ENCODE results near the gene EGFL7. TPM values are rescaled to one million over a fixed set of nuclear protein-coding genes. Genes with fewer than 3 reads are reported as not detected.

Gene EGFL7
- total and polyA plus RNA-seq, 2 of the 13 experiments (the other 11 are each of a cell fraction or from before 2014, with no cell fraction given): 0.20 to 5.1 TPM

DNA sequence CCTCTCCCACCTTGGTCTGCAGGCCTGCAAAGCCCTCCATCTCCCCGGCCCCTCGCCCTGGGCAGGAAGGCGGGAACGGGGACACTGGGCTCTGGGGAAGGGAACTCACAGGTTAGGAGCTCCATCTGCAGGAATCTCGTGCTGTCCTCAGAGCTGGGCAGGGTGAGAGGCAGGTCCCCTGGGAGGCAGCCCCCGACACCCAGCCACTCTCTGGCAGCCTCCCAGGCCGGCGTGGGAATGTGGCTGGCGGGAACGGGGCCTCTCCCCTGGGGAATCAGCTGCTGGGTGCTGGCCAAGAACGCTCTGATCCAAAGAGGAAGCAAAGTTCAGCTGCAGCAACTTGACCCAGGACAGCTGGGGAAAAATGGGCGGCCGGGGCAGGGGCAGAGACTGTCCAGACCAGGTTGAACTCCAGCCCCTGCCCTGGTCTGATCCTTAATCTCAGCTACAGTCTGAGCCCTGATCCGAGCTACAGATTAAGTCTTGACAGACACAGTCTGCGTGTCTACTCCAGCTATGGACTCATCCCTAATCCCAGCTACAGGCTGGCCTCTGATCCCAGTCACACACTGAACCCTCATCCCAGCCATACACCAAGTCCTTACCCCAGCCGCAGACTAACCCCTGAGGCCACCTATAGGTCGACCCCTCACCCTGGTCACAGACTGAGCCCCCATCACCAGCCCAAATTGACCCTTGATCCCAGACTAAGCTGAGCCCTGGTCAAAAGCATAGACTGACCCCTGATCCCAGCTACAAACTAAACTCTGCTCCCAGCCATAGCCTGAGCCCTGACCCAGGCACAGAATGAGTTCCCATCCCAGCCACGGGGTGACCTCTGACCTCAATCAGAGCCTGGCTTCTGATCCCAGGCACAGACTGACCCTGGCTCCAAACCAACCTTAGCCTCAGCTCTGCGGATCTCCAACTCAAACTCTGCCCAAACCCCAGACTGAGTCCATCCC, 37.3 kb upstream of the EGFL7 start (continued):
- TF ChIP-seq KAT7 (CRISPR knock-in tag; IDR thresholded peaks at IDR 0.05; ENCODE audit: borderline replicate concordance): no peak
- TF ChIP-seq NCOA2 (CRISPR knock-in tag; IDR thresholded peaks at IDR 0.05): peak; percentile 63
- no peak for TF ChIP-seq ZNF337 (CRISPR knock-in tag; IDR thresholded peaks at IDR 0.05; ENCODE audit: borderline replicate concordance, low read depth)
- TF ChIP-seq ZNF556 (CRISPR knock-in tag; IDR thresholded peaks at IDR 0.05; ENCODE audit: borderline replicate concordance): peak; percentile 39; the same call in 1 of the 2 replicates
- TF ChIP-seq BORCS8-MEF2B (CRISPR knock-in tag; IDR thresholded peaks at IDR 0.05): no peak
- TF ChIP-seq HDAC1 (CRISPR knock-in tag; IDR thresholded peaks at IDR 0.05): peak; percentile 62
- peak; percentile 73; the same call in 1 of the 2 replicates for TF ChIP-seq THRA (CRISPR knock-in tag; IDR thresholded peaks at IDR 0.05; ENCODE audit: borderline replicate concordance)
- peak; percentile 61 for TF ChIP-seq STAG1 (CRISPR knock-in tag; IDR thresholded peaks at IDR 0.05)
- TF ChIP-seq, protein P1, sequence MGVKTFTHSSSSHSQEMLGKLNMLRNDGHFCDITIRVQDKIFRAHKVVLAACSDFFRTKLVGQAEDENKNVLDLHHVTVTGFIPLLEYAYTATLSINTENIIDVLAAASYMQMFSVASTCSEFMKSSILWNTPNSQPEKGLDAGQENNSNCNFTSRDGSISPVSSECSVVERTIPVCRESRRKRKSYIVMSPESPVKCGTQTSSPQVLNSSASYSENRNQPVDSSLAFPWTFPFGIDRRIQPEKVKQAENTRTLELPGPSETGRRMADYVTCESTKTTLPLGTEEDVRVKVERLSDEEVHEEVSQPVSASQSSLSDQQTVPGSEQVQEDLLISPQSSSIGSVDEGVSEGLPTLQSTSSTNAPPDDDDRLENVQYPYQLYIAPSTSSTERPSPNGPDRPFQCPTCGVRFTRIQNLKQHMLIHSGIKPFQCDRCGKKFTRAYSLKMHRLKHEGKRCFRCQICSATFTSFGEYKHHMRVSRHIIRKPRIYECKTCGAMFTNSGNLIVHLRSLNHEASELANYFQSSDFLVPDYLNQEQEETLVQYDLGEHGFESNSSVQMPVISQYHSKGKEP (CRISPR knock-in tag; IDR thresholded peaks at IDR 0.05): no peak
- no peak for TF ChIP-seq GATA4 (IDR thresholded peaks at IDR 0.05; ENCODE audit: borderline replicate concordance, low read depth)
- TF ChIP-seq ZNF230 (CRISPR knock-in tag; IDR thresholded peaks at IDR 0.05): no peak
- no peak for TF ChIP-seq TBL1XR1 (IDR thresholded peaks at IDR 0.05; ENCODE audit: borderline replicate concordance, low read length, partially characterized antibody)
- no peak for TF ChIP-seq ZNF251 (CRISPR knock-in tag; IDR thresholded peaks at IDR 0.05)
- peak in 1 of 2 experiments; percentile 33; a peak in 1 of 4 replicates for TF ChIP-seq NR2F1 (CRISPR knock-in tag; IDR thresholded peaks at IDR 0.05)
- no peak for TF ChIP-seq RBM22 (optimal IDR thresholded peaks at IDR 0.05; ENCODE audit: low read length)
- TF ChIP-seq SP1 (IDR thresholded peaks at IDR 0.05): no peak
- no peak for TF ChIP-seq SP1 (CRISPR knock-in tag; IDR thresholded peaks at IDR 0.05)
- TF ChIP-seq, protein P2, sequence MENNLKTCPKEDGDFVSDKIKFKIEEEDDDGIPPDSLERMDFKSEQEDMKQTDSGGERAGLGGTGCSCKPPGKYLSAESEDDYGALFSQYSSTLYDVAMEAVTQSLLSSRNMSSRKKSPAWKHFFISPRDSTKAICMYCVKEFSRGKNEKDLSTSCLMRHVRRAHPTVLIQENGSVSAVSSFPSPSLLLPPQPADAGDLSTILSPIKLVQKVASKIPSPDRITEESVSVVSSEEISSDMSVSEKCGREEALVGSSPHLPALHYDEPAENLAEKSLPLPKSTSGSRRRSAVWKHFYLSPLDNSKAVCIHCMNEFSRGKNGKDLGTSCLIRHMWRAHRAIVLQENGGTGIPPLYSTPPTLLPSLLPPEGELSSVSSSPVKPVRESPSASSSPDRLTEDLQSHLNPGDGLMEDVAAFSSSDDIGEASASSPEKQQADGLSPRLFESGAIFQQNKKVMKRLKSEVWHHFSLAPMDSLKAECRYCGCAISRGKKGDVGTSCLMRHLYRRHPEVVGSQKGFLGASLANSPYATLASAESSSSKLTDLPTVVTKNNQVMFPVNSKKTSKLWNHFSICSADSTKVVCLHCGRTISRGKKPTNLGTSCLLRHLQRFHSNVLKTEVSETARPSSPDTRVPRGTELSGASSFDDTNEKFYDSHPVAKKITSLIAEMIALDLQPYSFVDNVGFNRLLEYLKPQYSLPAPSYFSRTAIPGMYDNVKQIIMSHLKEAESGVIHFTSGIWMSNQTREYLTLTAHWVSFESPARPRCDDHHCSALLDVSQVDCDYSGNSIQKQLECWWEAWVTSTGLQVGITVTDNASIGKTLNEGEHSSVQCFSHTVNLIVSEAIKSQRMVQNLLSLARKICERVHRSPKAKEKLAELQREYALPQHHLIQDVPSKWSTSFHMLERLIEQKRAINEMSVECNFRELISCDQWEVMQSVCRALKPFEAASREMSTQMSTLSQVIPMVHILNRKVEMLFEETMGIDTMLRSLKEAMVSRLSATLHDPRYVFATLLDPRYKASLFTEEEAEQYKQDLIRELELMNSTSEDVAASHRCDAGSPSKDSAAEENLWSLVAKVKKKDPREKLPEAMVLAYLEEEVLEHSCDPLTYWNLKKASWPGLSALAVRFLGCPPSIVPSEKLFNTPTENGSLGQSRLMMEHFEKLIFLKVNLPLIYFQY (CRISPR knock-in tag; IDR thresholded peaks at IDR 0.05; ENCODE audit: borderline replicate concordance): peak; percentile 63; the same call in 1 of the 2 replicates
- TF ChIP-seq, protein P3, sequence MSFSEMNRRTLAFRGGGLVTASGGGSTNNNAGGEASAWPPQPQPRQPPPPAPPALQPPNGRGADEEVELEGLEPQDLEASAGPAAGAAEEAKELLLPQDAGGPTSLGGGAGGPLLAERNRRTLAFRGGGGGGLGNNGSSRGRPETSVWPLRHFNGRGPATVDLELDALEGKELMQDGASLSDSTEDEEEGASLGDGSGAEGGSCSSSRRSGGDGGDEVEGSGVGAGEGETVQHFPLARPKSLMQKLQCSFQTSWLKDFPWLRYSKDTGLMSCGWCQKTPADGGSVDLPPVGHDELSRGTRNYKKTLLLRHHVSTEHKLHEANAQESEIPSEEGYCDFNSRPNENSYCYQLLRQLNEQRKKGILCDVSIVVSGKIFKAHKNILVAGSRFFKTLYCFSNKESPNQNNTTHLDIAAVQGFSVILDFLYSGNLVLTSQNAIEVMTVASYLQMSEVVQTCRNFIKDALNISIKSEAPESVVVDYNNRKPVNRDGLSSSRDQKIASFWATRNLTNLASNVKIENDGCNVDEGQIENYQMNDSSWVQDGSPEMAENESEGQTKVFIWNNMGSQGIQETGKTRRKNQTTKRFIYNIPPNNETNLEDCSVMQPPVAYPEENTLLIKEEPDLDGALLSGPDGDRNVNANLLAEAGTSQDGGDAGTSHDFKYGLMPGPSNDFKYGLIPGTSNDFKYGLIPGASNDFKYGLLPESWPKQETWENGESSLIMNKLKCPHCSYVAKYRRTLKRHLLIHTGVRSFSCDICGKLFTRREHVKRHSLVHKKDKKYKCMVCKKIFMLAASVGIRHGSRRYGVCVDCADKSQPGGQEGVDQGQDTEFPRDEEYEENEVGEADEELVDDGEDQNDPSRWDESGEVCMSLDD (CRISPR knock-in tag; IDR thresholded peaks at IDR 0.05; ENCODE audit: borderline replicate concordance): no peak

All from HepG2 (cell line).